Kidney tubule cell (primary cell): Measurements from ENCODE around the gene SERPINC1.
"Not testable (repeated sequence)": the region's sequence is repeated elsewhere in the genome, so short reads cannot be mapped to it uniquely, and the experiment has no call there.

Experiments
- DNase-seq: peaks from one replicate; pipeline ENCODE4 v3.0.0-alpha.2; 2018; ENCODE audit warnings: low spot score

Gene SERPINC1

DNA sequence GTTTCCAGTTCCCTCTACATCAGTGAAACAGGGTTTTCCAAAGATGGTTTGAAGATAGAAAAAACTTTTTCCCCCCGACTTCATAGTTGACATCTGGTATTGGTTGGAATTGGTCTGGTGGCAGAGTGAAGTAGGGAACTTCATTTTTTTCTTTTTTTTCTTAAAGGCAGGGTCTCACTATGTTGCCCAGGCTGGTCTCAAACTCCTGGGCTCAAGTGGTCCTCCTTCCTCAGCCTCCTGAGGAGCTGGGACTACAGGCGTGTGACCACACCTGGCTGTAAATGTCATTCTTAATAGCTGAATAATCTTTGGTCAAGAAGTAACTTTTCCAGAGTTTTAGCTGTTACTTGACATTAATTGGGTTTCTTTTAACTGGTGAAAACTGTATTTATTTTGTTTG is 27.2 kb downstream of the SERPINC1 start:
- DNase-seq, result no peak

GRCh38 chr1:173888749-173889148 is 28.4 kb downstream of the SERPINC1 start:
- DNase-seq, result no peak

- no peak for DNase-seq
Observed at GRCh38 chr1:173887627-173888026, 29.5 kb downstream of the SERPINC1 start.

- DNase-seq, result no peak
Observed at GRCh38 chr1:173886746-173887611, 30.1 kb downstream of the SERPINC1 start.

- no peak for DNase-seq
Observed at GRCh38 chr1:173884701-173885100, 32.4 kb downstream of the SERPINC1 start.

DNA sequence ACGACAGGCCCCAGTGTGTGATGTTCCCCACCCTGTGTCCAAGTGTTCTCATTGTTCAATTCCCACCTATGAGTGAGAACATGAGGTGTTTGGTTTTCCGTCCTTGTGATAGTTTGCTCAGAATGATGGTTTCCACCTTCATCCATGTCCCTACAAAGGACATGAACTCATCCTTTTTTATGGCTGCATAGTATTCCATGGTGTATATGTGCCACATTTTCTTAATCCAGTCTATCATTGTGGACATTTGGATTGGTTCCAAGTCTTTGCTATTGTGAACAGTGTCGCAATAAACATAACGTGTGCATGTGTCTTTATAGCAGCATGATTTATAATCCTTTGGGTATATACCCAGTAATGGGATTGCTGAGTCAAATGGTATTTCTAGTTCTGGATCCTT is 36.0 kb downstream of the SERPINC1 start:
- not testable (repeated sequence) for DNase-seq

GRCh38 chr1:173878251-173878650 is 38.9 kb downstream of the SERPINC1 start:
- DNase-seq, result no peak

GRCh38 chr1:173876732-173877131 is 40.4 kb downstream of the SERPINC1 start:
- no peak for DNase-seq

GRCh38 chr1:173871500-173871899 is 45.6 kb downstream of the SERPINC1 start:
- no peak for DNase-seq

GRCh38 chr1:173871091-173871490 is 46.0 kb downstream of the SERPINC1 start:
- DNase-seq, result no peak

GRCh38 chr1:173870252-173871075 is 46.7 kb downstream of the SERPINC1 start:
- DNase-seq, result no peak

- no peak for DNase-seq
Observed at GRCh38 chr1:173869021-173869359, 48.1 kb downstream of the SERPINC1 start.

DNA sequence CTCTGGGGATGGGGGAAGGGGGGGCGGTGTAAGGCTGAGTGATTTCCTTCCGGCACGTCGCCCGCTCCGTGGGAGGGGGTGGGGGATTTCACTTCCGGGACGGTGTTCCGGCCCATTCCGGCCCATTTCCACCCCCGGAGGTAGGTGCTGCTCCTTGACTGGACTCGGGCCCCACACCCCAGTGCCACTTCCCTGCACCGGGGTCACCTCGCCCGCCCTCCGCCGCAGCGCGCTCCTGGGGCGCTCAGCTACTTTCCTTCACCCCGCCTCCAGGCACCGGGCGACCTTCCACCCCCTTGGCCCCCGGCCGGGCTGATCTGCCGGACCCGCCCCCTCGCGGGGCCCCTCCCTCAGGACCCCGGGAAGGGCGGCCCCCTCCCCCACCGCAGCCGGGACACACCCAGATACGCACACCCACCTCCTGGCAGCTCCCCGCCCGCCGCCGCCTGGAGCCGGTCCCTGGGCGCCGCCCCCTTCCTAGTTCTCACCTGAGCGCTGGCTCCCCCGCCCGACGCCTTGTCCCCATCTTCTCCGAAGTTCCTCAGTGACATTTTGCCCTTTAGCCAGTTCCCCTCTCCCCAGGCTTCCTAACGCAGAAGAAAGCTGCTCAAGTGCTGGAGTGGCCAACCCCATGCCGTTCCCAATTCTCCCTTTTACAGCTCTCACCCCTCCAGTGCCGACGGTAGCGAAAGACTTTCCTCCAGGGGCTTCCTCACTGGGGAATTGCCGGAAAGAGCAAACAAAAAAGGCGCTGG is 48.7 kb downstream of the SERPINC1 start, which contains the start of gene ZBTB37:
Gene ZBTB37 (plus strand): TSS at position 115 of the 755 bp plus-strand sequence. CDS start 1,846 bp downstream, outside the sequence.
- peak; percentile 91 for DNase-seq

GRCh38 chr1:173867753-173868265 is 49.3 kb downstream of the SERPINC1 start, which contains the start of gene GAS5:
GAS5 (minus strand) TSS chr1:173867989.
- peak; percentile 100 for DNase-seq

DNA sequence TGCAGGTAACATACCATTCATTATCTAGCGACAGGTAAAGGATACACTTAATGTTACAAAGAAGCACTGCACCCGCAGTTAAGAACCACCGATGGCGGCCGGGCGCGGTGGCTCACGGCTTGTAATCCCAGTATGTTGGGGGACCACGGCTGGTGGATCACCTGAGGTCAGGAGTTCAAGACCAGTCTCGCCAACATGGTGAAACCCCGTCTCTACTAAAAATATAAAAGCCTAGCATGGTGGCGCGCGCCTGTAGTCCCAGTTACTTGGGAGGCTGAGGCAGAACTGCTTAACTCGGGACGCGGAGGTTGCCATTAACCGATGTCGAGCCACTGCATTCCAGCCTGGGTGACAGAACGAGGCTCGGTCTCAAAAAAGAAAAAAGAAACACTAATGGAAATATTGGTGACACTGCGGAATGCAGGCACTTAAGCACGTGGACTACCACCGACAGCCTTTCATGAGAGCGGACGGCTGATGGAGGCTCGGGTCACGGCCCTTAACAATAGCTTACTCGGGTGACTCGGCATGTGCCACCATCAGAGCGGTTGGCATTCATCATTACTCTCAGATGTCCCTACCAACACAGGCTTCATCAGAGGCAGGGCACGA is 49.9 kb downstream of the SERPINC1 start:
- no peak for DNase-seq

DNA sequence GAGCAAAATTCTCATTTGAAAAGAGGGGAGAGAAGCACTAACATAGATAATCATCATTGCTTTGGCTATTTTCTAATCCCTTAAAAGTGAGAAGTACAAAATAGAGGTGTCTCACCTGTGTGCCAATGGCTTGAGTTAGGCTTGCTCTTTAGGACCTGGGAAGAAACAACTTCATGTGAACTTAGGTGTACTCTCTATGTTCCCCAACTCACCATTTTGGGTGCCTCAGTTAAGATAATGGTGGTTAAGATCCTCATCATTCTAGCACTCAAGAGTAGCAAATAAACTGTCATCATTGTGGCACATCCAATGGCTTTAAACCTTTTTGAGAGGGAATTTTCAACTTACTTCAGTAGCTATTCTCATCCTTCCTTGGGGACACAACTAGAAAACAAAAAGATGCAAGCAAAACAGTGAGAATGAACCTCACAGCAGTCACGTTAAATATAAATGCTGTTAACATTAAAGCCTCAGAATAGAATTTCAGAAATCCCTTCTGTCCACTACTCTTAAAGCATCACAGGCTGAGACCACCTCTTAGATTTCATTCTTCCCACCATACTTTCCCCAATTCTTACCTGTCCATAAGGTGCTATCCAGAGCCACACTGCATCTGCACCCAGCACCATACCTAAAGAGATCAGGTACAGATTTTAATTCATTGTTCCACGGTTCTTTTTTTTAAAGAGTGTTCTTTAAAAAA is 50.6 kb downstream of the SERPINC1 start:
- no peak for DNase-seq

DNA sequence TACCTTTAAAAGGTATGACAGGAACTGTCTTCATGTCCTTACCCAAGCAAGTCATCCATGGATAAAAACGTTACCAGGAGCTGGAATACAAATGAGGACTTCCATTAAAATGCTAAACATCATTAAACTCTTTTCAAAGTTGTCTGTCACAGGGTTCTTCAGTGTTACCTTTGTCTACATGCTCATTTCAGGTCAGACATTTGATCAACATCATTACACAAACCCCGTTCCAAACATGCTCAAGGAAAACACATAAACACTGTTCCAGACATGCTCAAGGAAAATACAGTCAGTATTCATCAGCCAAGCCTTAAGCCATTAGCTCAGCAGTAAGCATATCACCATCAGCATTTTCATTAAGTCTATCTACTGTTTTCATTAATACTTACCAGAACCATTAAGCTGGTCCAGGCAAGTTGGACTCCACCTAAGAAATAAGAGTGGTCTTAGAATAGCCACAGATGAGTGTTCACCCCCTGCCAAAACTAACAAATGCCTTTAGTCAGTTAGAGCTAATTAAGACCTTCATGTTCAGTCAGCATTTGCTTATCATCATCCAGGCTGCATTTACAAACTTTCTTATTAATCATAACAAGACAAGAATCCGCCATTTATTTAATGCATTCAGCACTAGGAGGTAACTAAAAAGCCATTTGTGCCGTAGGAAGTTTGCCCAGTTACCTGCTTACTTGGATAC is 51.5 kb downstream of the SERPINC1 start:
- DNase-seq, result no peak

DNA sequence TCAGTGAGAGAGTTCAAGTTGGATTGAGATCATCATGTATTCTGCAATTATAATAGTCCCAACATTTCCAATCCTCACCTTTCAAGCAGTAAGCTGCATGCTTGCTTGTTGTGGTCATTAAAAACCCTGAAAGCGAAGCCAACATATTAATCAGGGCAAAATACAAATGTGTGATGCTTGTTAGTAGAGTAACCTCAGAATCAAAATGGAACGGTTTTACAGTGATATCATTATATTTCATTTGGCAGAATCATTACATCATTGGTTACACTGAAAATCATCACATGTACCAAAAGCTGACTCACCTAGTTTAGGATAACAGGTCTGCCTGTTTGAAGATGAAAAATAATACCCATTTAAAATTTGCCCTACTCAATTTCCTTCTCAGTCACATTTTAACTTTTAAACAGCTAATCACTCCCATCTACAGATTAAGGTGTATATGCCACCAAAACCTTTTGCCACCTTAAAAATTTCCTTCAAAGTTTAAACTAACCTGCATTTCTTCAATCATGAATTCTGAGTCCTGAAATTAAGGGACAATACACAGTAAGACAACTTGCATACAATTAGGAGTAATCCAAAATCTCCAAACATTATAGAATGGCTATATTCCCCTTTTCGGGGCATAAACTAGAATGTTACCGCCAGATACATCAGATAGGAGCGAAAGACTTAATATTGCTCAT is 52.8 kb downstream of the SERPINC1 start:
- DNase-seq, result no peak
